SK-N-SH (cell line): ENCODE results near the gene DGKI.
"Not testable (repeated sequence)": the region's sequence is repeated elsewhere in the genome, so short reads cannot be mapped to it uniquely, and the experiment has no call there.

Experiments used
- EZH2phosphoT487 ChIP-seq: fragments of 200-600 bp; sonication (generic); IDR thresholded peaks from 2 replicates; pipeline ENCODE4 v1.6.1; 2017; ENCODE audit warnings: low read depth, mixed run types, mild to moderate bottlenecking, antibody characterized with exemption, moderate library complexity, borderline replicate concordance
- GABPA ChIP-seq: IDR thresholded peaks from 2 replicates; pipeline ENCODE4 v1.4.0; 2012; ENCODE audit warnings: low read depth, mild to moderate bottlenecking
- GATA2 ChIP-seq: sonication (generic); formaldehyde crosslinking; IDR thresholded peaks from 2 replicates; pipeline ENCODE4 v1.5.0; 2020; ENCODE audit warnings: mild to moderate bottlenecking, missing genetic modification reagents
- IRF3 ChIP-seq: fragments of 150-350 bp; IDR thresholded peaks from 2 replicates; pipeline ENCODE4 v1.6.1; 2016; ENCODE audit warnings: mild to moderate bottlenecking, low read depth, low read length
- MXI1 ChIP-seq: IDR thresholded peaks from 2 replicates; pipeline ENCODE4 v1.6.1; 2012; ENCODE audit warnings: mild to moderate bottlenecking, low read depth, low read length, improper control_type of control experiment
- POLR2AphosphoS5 ChIP-seq: IDR thresholded peaks from 2 replicates; pipeline ENCODE4 v1.6.1; 2012; ENCODE audit warnings: low read depth, low read length
- SIN3A ChIP-seq: IDR thresholded peaks from 2 replicates; pipeline ENCODE4 v1.6.1; 2012; ENCODE audit warnings: low read depth, mild to moderate bottlenecking, low read length, moderate library complexity, borderline replicate concordance
- TAF1 ChIP-seq: IDR thresholded peaks from 2 replicates; pipeline ENCODE4 v1.6.1; 2012; ENCODE audit warnings: low read depth, mild to moderate bottlenecking, low read length, moderate library complexity, borderline replicate concordance
- TCF12 ChIP-seq: IDR thresholded peaks from 2 replicates; pipeline ENCODE4 v1.4.0; 2012
- YY1 ChIP-seq: IDR thresholded peaks from 2 replicates; pipeline ENCODE4 v1.4.0; 2012; ENCODE audit warnings: low read depth, mild to moderate bottlenecking
- TF ChIP-seq, protein P1 (sequence below): fragments of 200-600 bp; sonication (generic); IDR thresholded peaks from 2 replicates; pipeline ENCODE4 v1.6.1; 2017; ENCODE audit warnings: antibody characterized with exemption, mild to moderate bottlenecking, moderate library complexity

DNA sequence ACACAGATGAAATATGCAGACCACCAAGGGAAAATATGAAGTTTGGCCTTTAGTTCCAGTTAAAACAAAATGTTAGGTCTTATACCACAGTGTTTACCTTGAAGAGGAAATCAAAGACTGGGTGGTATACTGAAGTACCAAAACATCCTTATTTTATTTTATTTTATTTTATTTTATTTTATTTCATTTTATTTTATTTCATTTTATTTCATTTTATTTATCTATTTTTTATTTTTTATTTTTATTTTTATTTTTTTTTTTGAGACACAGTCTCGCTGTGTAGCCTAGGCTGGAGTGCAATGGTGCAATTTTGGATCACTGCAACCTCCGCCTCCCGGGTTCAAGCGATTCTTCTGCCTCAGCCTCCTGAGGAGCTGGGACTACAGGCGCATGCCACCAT lies 140.4 kb downstream of the DGKI start:
- TF ChIP-seq, protein P1, sequence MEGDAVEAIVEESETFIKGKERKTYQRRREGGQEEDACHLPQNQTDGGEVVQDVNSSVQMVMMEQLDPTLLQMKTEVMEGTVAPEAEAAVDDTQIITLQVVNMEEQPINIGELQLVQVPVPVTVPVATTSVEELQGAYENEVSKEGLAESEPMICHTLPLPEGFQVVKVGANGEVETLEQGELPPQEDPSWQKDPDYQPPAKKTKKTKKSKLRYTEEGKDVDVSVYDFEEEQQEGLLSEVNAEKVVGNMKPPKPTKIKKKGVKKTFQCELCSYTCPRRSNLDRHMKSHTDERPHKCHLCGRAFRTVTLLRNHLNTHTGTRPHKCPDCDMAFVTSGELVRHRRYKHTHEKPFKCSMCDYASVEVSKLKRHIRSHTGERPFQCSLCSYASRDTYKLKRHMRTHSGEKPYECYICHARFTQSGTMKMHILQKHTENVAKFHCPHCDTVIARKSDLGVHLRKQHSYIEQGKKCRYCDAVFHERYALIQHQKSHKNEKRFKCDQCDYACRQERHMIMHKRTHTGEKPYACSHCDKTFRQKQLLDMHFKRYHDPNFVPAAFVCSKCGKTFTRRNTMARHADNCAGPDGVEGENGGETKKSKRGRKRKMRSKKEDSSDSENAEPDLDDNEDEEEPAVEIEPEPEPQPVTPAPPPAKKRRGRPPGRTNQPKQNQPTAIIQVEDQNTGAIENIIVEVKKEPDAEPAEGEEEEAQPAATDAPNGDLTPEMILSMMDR: not testable (repeated sequence)
- TF ChIP-seq GABPA; EZH2phosphoT487; IRF3; TAF1; YY1; MXI1; SIN3A; TCF12; POLR2AphosphoS5; GATA2 (CRISPR knock-in tag): not testable (repeated sequence)
